GM11168 (cell line): ENCODE measurements around the gene TCF21.

Experiments used
- in situ Hi-C: fragments of 300-500 bp; cut with MboI; formaldehyde crosslinking; loops from one replicate; pipeline ENCODE4 v1.12.0; 2022; ENCODE audit warnings: low sequenced_read_pairs; ENCODE audit not compliant: unreplicated experiment

TCF21 gene

GRCh38 chr6:133919362-133919761 is 30.4 kb downstream of the TCF21 start:
- in situ Hi-C loops, result no loop called here

- in situ Hi-C loops, result loop anchor here (5.0 kb wide), 1 partner anchor 176 kb away; no protein-coding TSS in a partner anchor
Measured at GRCh38 chr6:133921249-133921859, 32.4 kb downstream of the TCF21 start.

DNA sequence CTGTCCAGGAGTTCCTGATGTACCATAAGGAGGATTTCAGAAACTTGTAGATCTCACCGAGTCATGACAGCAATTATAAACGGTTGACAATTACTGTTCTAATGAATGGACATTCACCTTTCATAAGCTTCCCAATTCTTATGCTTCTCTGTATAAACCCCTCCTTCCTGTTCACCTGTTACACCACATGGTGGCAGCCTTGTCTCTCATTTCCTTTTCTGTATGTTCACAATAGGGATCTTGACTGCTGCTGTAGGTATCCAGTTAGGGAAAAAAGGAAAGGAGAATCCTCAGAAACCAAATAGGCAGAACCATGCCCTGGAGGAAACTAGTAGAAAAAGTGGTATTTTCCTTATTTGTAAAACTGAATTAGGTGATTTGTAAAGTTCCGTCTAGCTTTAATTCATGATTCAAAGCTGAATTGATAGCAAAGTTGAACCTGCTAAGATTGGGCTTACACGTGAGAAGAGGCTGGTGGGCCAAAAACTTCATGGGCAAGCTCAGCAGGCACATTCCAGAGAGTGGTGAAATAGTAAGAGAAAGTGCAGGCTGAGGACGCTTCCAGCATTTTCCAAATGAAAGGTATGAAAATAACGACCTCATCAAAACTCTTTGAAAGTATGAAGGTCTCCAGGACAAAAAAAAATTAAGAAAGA is 35.2 kb downstream of the TCF21 start:
- in situ Hi-C loops, result loop anchor here (5.0 kb wide), 1 partner anchor 173 kb away; no protein-coding TSS in a partner anchor

- in situ Hi-C loops, result loop anchor here (10.0 kb wide), 1 partner anchor 134 kb away; no protein-coding TSS in a partner anchor
Measured at GRCh38 chr6:133931221-133931620, 42.3 kb downstream of the TCF21 start.

DNA sequence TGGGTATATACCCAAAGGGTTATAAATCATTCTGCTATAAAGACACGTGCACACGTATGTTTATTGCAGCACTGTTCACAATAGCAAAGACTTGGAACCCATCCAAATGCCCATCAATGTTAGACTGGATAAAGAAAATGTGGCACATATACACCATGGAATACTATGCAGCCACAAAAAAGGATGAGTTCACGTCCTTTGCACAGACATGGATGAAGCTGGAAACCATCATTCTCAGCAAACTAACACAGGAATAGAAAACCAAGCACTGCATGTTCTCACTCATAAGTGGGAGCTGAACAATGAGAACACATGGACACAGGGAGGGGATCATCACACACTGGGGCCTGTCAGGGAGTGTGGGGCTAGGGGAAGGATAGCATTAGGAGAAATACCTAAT is 47.4 kb downstream of the TCF21 start:
- in situ Hi-C loops, result loop anchor here (10.0 kb wide), 1 partner anchor 128 kb away; no protein-coding TSS in a partner anchor

DNA sequence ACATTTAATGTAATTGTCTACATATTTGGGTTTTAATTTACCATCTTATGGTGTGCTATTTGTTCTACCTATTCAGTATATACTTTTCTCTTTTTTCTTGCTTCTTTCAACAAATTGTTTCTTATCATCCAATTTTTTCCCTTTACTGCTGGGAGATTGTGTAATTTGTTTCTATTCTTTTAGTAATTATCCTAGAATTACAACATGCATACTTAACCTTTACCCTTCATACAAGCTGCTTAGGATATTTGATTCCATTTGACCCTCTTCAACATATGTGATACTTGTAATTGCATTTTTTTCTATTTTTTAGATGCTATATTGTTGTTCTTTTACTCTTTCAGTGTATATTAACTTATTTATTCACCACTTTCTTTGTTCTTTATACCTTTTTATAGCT is 49.0 kb downstream of the TCF21 start:
- in situ Hi-C loops, result loop anchor here (10.0 kb wide), 1 partner anchor 127 kb away; no protein-coding TSS in a partner anchor

GRCh38 chr6:133938533-133938932 is 49.6 kb downstream of the TCF21 start:
- in situ Hi-C loops, result loop anchor here (10.0 kb wide), 1 partner anchor 126 kb away; no protein-coding TSS in a partner anchor

- in situ Hi-C loops, result loop anchor here (10.0 kb wide), 1 partner anchor 125 kb away; no protein-coding TSS in a partner anchor
Measured at GRCh38 chr6:133939778-133940667, 51.1 kb downstream of the TCF21 start.
